Central memory CD8-positive, alpha-beta T cell (primary cell): ENCODE data around the gene ST3GAL5.

Source experiments
- ATAC-seq: fragments of 150-1000 bp; cut with Tn5 transposase; replicated peaks from 2 replicates; pipeline ENCODE4 v1.10.0; 2022; ENCODE audit warnings: mild to moderate bottlenecking, moderate FRiP score, moderate number of reproducible peaks; ENCODE audit not compliant: poor library complexity, severe bottlenecking; ENCODE audit errors: extremely low read depth
- DNase-seq, 2 donors: peaks; one replicate each; pipeline ENCODE4 v3.0.0; 2021; ENCODE audit warnings: low spot score in 2 of 2
- H3K27ac Mint-ChIP-seq: one replicate; pipeline ENCODE4 v1.8.0; 2022; ENCODE audit warnings: low read depth, mild to moderate bottlenecking, moderate library complexity, mixed read lengths
- H3K27me3 Mint-ChIP-seq: one replicate; pipeline ENCODE4 v1.8.0; 2022; ENCODE audit warnings: mixed read lengths
- H3K36me3 Mint-ChIP-seq: one replicate; pipeline ENCODE4 v1.8.0; 2022; ENCODE audit warnings: mild to moderate bottlenecking, moderate library complexity, mixed read lengths; ENCODE audit not compliant: insufficient read depth
- H3K4me1 Mint-ChIP-seq: one replicate; pipeline ENCODE4 v1.8.0; 2022; ENCODE audit warnings: mixed read lengths
- H3K4me3 Mint-ChIP-seq: one replicate; pipeline ENCODE4 v1.8.0; 2022; ENCODE audit warnings: mild to moderate bottlenecking, moderate library complexity, mixed read lengths
- H3K9me3 Mint-ChIP-seq: one replicate; pipeline ENCODE4 v1.8.0; 2022; ENCODE audit warnings: mixed read lengths

The ST3GAL5 gene

DNA sequence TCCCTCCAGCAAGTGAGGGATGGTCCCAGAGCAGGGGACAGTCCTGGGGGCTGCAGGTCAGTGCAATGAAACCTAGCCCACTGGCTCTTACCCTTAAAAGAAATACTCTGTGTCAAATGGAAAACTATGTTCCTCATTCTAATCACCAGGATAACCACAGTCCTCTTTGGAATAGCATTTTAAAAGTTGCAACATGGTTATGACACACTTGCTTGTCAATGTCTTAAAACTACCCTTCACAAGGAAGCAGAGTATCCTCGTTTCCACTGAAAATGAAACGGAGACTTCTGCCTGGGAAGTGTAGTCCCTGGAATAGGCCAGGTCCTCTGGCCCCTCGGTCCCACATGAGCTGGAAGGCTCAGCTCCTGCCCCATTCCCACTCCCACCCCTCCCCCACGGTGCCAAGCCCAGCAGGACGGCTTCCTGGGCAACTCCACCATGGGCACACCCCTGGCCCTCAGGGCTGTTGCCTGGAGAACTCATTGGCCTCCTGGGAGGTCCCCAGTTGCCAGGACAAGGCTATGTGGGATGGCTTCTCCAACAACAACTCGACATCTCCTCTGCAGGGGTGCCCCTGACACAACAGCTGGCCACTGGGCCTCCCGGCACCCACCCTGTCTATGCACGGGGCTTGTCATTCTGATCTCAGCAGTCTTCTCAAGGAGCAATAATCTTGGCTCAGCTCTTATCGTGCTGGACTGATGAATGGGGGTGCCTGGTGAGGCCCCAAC is 38.3 kb upstream of the ST3GAL5 start:
- Mint-ChIP-seq H3K27ac (no peak overlapping the region), H3K4me3 (no peak overlapping the region), H3K36me3 (no peaks in the 10 kb centered on the region), H3K27me3 (no peaks in the 10 kb centered on the region), H3K4me1 (peaks cover 12% of the 10 kb centered on the region), H3K9me3 (no peaks in the 10 kb centered on the region)
- DNase-seq = no peak
- ATAC-seq = no peak

DNA sequence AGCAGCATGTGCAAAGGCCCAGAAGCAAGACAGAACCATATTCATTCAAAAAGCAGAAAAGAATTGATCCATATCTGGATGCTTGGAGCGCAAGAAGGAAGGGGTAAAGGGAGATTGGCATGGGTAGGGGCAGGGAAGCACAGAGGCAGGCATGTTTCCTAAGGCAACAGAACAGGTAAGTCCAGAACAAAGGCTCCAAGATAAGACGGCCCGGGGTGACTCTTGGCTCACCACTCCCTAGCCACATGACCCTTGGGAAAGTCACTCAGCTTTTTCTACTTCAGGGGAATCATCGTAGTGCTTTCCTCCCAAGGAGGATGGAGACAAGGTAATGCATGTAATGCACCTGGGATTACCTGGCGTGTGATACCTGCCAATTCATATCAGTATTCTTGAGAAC is 37.7 kb upstream of the ST3GAL5 start:
- no peak for ATAC-seq
- H3K4me1 Mint-ChIP-seq = peaks cover 12% of the 10 kb centered on the region
- H3K27me3 Mint-ChIP-seq = no peaks in the 10 kb centered on the region
- H3K9me3 Mint-ChIP-seq = no peaks in the 10 kb centered on the region
- no peak overlapping the region for H3K27ac Mint-ChIP-seq
- DNase-seq = no peak
- H3K4me3 Mint-ChIP-seq = no peak overlapping the region
- H3K36me3 Mint-ChIP-seq = no peaks in the 10 kb centered on the region

DNA sequence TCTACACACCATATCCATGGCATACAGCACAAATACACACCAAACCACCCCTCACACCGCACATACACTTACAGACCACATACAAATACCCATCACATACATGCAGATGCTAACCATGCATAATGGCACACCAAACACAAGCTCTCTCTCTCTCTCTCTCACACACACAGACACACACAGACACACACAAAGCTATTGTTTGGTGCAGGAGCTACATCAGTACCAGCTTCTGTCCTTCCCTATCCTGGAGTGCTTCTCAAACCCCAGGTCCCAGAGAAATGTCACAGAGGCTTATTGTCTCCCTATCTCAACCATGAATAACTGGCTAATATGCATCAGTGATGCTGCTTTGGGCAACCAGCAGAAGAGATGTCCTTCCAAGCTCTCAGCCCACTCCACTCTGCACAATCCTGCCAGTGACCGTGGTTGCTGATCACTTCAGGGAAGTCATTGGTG is 36.5 kb upstream of the ST3GAL5 start:
- H3K4me1 Mint-ChIP-seq = peaks cover 12% of the 10 kb centered on the region
- H3K4me3 Mint-ChIP-seq = no peak overlapping the region
- ATAC-seq (no peak), DNase-seq (no peak)
- no peaks in the 10 kb centered on the region for H3K9me3 Mint-ChIP-seq
- H3K27ac Mint-ChIP-seq = no peak overlapping the region
- H3K36me3 Mint-ChIP-seq = no peaks in the 10 kb centered on the region
- no peaks in the 10 kb centered on the region for H3K27me3 Mint-ChIP-seq

DNA sequence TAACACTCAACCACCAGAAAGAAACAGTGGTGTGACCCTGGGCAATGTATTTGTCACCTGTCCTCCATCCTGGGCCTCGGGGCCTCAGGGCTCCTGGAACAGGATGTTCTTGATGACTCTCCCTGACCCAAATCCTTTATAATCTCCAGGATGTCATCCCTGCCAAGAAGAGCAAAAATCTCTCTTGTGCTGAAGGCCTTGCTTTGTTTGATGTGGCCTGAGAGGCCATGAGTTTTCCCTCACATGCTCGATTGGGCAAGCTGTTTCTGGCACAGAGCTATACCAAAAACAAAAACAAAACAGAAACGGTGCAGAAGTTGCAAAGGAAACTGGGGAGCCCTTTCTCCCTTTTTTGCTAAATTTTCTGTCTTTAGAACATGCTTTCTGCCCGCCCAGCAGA is 35.7 kb upstream of the ST3GAL5 start:
- no peaks in the 10 kb centered on the region for H3K27me3 Mint-ChIP-seq
- ATAC-seq = no peak

DNA sequence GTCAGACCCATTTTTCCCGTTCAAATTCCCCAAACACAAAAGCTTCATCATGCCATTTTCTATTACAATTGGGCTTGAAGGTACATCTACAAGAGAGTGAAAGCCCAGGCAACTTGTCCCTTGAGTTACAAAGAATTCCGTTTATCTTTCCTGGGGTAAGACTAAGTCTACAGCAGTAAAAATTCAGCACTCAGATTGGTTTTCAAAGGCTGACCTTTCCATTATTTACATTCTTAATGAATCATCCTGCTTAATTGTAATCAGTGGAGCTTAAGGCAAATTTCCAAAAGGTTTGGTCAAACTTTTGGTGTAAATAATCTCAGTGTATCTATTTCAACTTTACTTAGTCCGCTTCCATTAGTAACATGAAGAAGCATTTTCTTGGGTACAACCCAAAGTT is 33.4 kb upstream of the ST3GAL5 start:
- no peak overlapping the region for H3K27ac Mint-ChIP-seq
- ATAC-seq = no peak
- H3K27me3 Mint-ChIP-seq = no peaks in the 10 kb centered on the region
- no peaks in the 10 kb centered on the region for H3K9me3 Mint-ChIP-seq
- no peak for DNase-seq
- no peaks in the 10 kb centered on the region for H3K36me3 Mint-ChIP-seq
- peaks cover 6% of the 10 kb centered on the region for H3K4me1 Mint-ChIP-seq
- H3K4me3 Mint-ChIP-seq = no peak overlapping the region

More for the DNA sequence above, 35.7 kb upstream of the ST3GAL5 start:
- H3K27ac Mint-ChIP-seq = no peak overlapping the region
- H3K4me3 Mint-ChIP-seq = no peak overlapping the region
- H3K4me1 Mint-ChIP-seq = peaks cover 12% of the 10 kb centered on the region
- H3K36me3 Mint-ChIP-seq = no peaks in the 10 kb centered on the region
- H3K9me3 Mint-ChIP-seq = no peaks in the 10 kb centered on the region
- DNase-seq = no peak

DNA sequence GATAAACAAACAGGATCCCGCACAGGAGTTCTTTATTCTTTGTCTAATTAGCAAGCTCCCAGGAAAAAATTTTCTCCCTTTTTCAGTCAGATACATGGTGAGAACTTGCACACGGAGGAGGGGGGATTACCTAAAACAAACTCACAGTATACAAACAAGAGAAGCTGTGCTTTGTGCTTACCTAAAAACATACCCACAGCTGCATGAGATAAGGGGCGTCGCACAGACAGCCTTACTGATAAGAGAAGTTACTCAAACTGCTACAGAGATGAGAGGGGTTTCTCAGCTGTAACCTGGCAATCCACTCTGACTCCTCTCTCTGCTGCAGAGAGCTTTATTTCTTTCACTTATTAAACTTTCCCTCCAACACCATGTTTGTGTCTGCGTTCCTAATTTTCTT is 32.9 kb upstream of the ST3GAL5 start:
- Mint-ChIP-seq H3K36me3 (no peaks in the 10 kb centered on the region), H3K27ac (no peak overlapping the region), H3K27me3 (no peaks in the 10 kb centered on the region), H3K4me1 (peaks cover 6% of the 10 kb centered on the region), H3K4me3 (no peak overlapping the region), H3K9me3 (no peaks in the 10 kb centered on the region)
- DNase-seq (no peak), ATAC-seq (no peak)

DNA sequence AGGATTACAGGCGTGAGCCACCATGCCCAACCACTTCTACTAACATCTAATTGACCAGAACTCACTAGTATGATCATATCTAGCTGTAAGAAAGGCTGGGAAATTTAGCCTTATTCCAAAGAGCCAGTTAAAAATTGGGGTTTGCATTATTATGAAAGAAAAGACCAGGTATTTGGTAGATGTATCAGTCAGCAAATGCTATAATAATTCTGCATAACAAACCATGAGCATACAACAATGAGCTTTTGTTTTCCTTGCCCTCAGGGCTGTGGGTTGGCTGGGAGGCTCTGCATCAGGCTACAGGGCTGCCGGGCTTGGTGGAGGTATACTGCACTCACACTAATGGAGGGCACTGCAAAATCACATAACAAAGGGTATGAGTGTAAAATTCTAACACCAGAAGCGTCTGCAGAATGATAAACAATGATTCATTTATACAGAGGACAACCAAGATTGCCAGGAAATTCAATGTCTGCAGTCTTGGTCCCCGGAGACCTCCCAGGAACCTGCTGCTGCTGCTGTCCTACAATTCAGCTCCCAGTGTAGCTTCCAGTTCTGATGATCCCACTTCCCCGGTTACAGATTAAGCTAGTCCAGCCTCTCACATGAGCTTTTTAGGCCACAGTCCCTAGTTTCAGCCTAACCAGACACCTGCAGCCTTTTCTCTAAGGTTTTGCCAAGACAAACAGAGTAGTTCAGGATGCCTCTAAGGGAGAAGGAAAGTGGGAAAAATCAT is 32.2 kb upstream of the ST3GAL5 start:
- no peaks in the 10 kb centered on the region for H3K9me3 Mint-ChIP-seq
- H3K27me3 Mint-ChIP-seq = no peaks in the 10 kb centered on the region
- H3K27ac Mint-ChIP-seq = no peak overlapping the region
- DNase-seq = no peak
- no peak for ATAC-seq
- H3K4me1 Mint-ChIP-seq = peaks cover 6% of the 10 kb centered on the region
- no peaks in the 10 kb centered on the region for H3K36me3 Mint-ChIP-seq
- no peak overlapping the region for H3K4me3 Mint-ChIP-seq

DNA sequence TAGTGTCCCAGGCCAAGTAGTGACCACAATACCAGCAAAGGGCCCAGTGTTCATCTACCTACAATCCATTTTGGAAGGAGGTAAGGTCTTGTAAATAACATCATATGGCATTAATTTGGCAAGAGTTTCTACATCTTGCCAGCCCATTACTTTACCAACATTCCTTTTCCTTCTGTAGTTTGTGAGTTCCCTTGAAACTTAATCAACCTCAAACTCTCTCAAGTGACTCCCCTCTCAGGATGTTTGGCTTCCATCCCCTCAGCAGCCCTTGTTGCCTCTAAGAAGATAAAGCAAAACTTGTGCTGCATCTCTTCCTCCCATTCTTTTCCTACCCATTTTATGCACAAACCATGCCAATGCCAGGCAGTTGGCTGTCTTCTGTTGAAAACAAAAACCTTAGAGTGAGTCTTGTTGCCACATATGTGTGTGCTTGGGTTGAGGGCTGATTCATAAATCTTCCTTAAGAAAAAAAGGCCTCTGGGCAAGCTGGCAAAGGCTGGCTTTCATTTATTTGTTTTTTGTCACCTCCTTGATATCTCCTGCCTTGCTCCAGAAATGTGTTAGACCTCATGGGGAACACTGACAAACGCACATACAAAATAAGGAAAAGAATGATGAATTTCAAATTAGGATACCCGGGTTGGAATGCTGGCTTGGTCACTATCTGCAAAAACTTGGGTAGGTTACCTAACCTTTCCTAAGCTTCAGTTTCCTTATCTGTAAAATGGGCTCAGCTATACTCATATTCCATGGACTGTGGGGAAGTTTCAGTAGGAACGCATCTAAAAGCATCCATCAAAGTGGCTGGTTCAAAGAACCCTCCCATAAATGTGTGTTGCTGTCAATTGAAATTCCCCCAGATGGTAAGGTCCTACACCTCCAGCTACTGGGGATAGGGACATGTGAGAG is 29.4 kb upstream of the ST3GAL5 start:
- ATAC-seq (no peak), DNase-seq (no peak)
- Mint-ChIP-seq H3K9me3 (no peaks in the 10 kb centered on the region), H3K27ac (no peak overlapping the region), H3K4me1 (no peaks in the 10 kb centered on the region), H3K4me3 (no peak overlapping the region), H3K27me3 (no peaks in the 10 kb centered on the region), H3K36me3 (no peaks in the 10 kb centered on the region)

DNA sequence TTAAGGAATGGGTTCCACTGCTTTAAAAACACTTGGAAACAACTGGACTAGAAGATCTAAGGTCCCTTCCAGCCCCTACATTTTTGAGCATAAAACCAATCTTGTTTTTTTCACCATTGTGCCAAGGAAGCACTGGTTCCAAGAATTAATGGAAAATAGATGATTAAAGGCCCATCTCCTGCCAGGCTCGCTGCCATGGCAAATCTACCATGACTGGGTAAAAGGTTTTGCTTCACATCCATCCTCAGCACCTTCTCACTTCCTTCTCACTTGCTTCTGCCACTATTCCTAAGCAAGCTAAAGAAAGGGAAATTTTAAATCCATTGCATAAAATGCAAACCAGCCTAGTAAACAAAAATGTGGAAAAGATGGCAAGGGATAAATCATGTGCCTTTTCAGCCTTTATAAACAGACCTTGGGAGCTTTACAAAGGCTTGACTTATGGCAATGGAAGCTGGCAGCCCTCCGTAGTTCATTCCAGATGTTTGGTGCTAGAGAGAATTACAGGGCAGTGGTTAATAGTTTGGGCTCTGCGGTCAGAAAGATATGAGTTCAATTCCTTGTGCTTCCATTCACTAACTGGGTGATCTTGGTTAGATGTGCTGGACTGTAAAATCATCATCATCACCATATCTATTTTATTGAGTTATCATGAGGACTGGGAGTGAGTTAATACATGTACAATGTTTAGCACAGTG is 27.0 kb upstream of the ST3GAL5 start:
- DNase-seq (no peak), ATAC-seq (no peak)
- H3K4me1 Mint-ChIP-seq = no peaks in the 10 kb centered on the region
- no peaks in the 10 kb centered on the region for H3K9me3 Mint-ChIP-seq
- H3K27ac Mint-ChIP-seq = no peak overlapping the region
- no peak overlapping the region for H3K4me3 Mint-ChIP-seq
- H3K27me3 Mint-ChIP-seq = no peaks in the 10 kb centered on the region
- no peaks in the 10 kb centered on the region for H3K36me3 Mint-ChIP-seq

DNA sequence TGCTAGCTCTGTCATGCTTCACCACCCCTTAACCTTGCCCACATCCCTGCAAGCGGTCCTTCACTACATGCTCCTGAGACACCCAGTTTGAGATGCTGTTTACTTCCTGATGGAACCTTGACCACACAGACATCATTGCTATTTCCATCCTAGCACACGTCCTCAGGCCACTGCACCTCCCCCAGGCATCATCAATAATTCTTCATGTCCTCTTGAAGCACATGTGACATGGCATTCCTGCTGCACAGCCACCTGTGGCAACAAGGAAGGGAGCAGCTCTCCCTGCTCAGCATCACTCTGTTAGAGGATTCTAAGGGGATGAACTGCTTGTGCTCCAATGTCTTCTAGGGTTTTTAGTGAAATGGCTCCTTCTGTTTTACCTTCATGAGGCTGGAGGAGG is 26.1 kb upstream of the ST3GAL5 start:
- H3K4me3 Mint-ChIP-seq = no peak overlapping the region
- no peak overlapping the region for H3K27ac Mint-ChIP-seq
- ATAC-seq (no peak), DNase-seq (no peak)
- no peaks in the 10 kb centered on the region for H3K9me3 Mint-ChIP-seq
- no peaks in the 10 kb centered on the region for H3K4me1 Mint-ChIP-seq
- H3K27me3 Mint-ChIP-seq = no peaks in the 10 kb centered on the region
- H3K36me3 Mint-ChIP-seq = no peaks in the 10 kb centered on the region

DNA sequence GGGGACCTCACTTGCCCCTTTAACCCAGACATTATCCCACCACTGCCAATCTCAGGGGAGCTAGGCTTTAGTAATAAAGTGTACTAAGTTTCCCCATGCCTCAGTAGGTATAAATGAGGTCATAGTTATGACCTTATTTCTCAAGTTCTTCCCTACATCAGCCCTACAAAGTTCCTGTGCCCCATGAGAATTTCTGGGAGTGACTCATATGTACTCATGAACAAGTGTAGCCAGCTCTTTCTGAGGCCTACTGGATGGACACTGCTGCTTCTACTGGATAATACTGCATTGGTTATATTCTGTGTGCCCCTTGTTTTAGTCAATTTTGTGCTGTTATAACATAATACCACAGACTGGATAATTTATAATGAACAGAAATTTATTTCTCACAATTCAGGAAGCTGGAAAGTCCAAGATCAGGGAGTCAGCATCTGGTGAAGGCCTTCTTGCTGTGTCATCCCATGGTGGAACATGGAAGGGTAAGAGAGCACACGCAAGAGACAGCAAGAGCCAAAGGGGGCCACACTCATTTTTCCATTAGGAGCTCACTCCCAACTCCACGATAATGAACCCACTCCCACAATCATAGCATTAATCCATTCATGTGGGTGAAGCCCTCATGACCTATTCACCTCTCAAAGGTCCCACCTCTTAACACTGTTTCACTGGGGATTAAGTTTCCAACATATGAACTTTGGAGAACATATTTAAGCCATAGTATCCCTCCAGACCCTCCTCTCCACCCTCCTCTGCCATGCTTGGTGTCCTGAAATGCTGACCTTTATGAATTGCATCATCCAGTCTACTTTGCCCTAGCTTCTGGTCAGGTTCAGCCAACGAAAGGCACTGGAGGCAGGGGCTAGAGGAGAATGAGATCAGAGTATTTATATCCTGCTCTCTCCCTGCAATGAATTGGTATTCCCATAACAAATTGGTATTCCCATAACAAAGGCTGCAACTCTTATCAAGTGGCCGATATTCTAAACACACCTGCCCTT is 25.4 kb upstream of the ST3GAL5 start:
- no peaks in the 10 kb centered on the region for H3K36me3 Mint-ChIP-seq
- no peaks in the 10 kb centered on the region for H3K4me1 Mint-ChIP-seq
- no peak for DNase-seq
- no peak for ATAC-seq
- no peaks in the 10 kb centered on the region for H3K9me3 Mint-ChIP-seq
- H3K27ac Mint-ChIP-seq = no peak overlapping the region
- H3K27me3 Mint-ChIP-seq = no peaks in the 10 kb centered on the region
- no peak overlapping the region for H3K4me3 Mint-ChIP-seq
